ENCODE measurements around the gene NSUN2. TPM values are rescaled to one million over a fixed set of nuclear protein-coding genes. Genes with fewer than 3 reads are reported as not detected.

NSUN2 gene
- total RNA-seq, result 57.3 and 66.4 TPM in 2 replicates

GRCh38 chr5:6632888-6633468 lies at the start of gene NSUN2, which contains the start of gene SRD5A1:
Gene NSUN2 (minus strand): TSS chr5:6633044. CDS start chr5:6632979, 65 bp downstream.
Gene SRD5A1 (plus strand): TSS chr5:6633440. CDS start chr5:6633577, 137 bp downstream.

Other genes with a start within 250 kb of the NSUN2 start
- not detected in 2 replicates for gene UBE2QL1, start 184.2 kb downstream of the NSUN2 start, total RNA-seq
- 29.2 and 32.1 TPM in 2 replicates for gene SRD5A1, start 396 bp upstream of the NSUN2 start, total RNA-seq
- 11.3 and 16.4 TPM in 2 replicates for gene TENT4A, start 80.4 kb upstream of the NSUN2 start, total RNA-seq

All from airway epithelial cell (primary cell).